K562 (cell line): ENCODE measurements around the gene KCNMB1. TPM values are rescaled to one million over a fixed set of nuclear protein-coding genes. Genes with fewer than 3 reads are reported as not detected.
A peak's percentile ranks its signal among the peaks of the same experiment; 100 is the strongest.

Experiments used
- ATAC-seq: fragments of 200-7000 bp; cut with Tn5 transposase; 3 replicates; pipeline ENCODE4 v1.9.1; 2020; ENCODE audit warnings: moderate library complexity
- BruUV-seq: library from RNA; stranded (reverse); fragments of 400-500 nt; replicated peaks from 2 replicates; lab custom pipeline; 2021; lab: Mats Ljungman, UMichigan
- CTCF ChIA-PET: fragments of 300-600 bp; formaldehyde crosslinking; extraction: SDS; loops from one replicate; lab custom pipeline; 2021; ENCODE audit warnings: low intra/inter-chr PET ratio; lab: Yijun Ruan, JAX
- POLR2A ChIA-PET: fragments of 300-600, 350-650 bp; sonication (Branson Sonifier 250); formaldehyde crosslinking; extraction: SDS; loops from one replicate; lab custom pipeline; 2021; ENCODE audit warnings: antibody characterized with exemption, inconsistent platforms; lab: Yijun Ruan, JAX
- DNase-seq, 4 experiments: peaks; one replicate each; pipeline versions ENCODE4 v3.0.0 to v3.0.0-alpha.2; 2011 to 2018; ENCODE audit warnings: low spot score in 3 of 4, mixed read lengths in 3 of 4; ENCODE audit errors: extremely low read depth in 1 of 4
- FAIRE-seq: peaks from 2 replicates; lab custom pipeline; 2011; peaks lifted over from hg19 to GRCh38; lab: Jason Lieb, UNC
- H2AFZ ChIP-seq: 2 replicates; pipeline ENCODE4 v1.6.0; 2011; ENCODE audit warnings: low read depth, low read length, control low read depth, inconsistent platforms
- H3K27ac ChIP-seq: fragments of 200-600 bp; 3 replicates; pipeline ENCODE4 v1.8.0; 2011; ENCODE audit warnings: low read depth, mild to moderate bottlenecking, control low read depth, inconsistent platforms, low read length, moderate library complexity, mixed read lengths; ENCODE audit errors: extremely low read depth
- H3K27me3 ChIP-seq, 2 experiments: fragments of 300-600 bp in 1 of 2; 2 replicates in 1 of 2; 3 replicates in 1 of 2; pipeline versions ENCODE4 v1.6.0 to v1.8.0; 2011; ENCODE audit warnings: inconsistent platforms in 2 of 2, low read length in 2 of 2, mild to moderate bottlenecking in 1 of 2, mixed read lengths in 1 of 2, moderate library complexity in 1 of 2; ENCODE audit not compliant: control insufficient read depth in 2 of 2, insufficient read depth in 2 of 2
- H3K36me3 ChIP-seq: fragments of 300-600 bp; 3 replicates; pipeline ENCODE4 v1.8.0; 2011; ENCODE audit warnings: mild to moderate bottlenecking, low read length, inconsistent platforms; ENCODE audit not compliant: control insufficient read depth, insufficient read depth
- H3K4me1 ChIP-seq, 2 experiments: fragments of 200-600 bp in 1 of 2; replicated peaks in 1 of 2; 2 replicates in 1 of 2; 3 replicates in 1 of 2; pipeline versions ENCODE4 v1.5.1 to v1.8.0; 2011; ENCODE audit warnings: inconsistent platforms in 2 of 2, low read length in 2 of 2, mild to moderate bottlenecking in 1 of 2, mixed read lengths in 1 of 2, moderate library complexity in 1 of 2; ENCODE audit not compliant: control insufficient read depth in 2 of 2, insufficient read depth in 2 of 2
- H3K4me2 ChIP-seq: 2 replicates; pipeline ENCODE4 v1.6.1; 2011; ENCODE audit warnings: low read length, control low read depth, inconsistent platforms, mixed read lengths; ENCODE audit not compliant: insufficient read depth
- H3K4me3 ChIP-seq: fragments of 200-600 bp; sonication (generic), shearing (Covaris generic); 2 replicates; pipeline ENCODE4 v1.5.1; 2016; ENCODE audit warnings: control low read depth, inconsistent platforms
- H3K79me2 ChIP-seq: fragments of 200-600 bp; 3 replicates; pipeline ENCODE4 v1.8.0; 2011; ENCODE audit warnings: low read length, inconsistent platforms; ENCODE audit not compliant: control insufficient read depth, insufficient read depth
- H3K9ac ChIP-seq, 2 experiments: 2 replicates each; pipeline versions ENCODE4 v1.6.0 to v1.6.1; 2011; ENCODE audit warnings: low read depth in 2 of 2, low read length in 2 of 2, control low read depth in 1 of 2, inconsistent platforms in 1 of 2, mild to moderate bottlenecking in 1 of 2, mixed read lengths in 1 of 2; ENCODE audit not compliant: insufficient read depth in 1 of 2
- H3K9me1 ChIP-seq: one replicate; pipeline ENCODE4 v1.6.0; 2011; ENCODE audit warnings: inconsistent platforms, mild to moderate bottlenecking, low read length, moderate library complexity; ENCODE audit not compliant: control insufficient read depth, insufficient read depth
- H3K9me3 ChIP-seq: replicated peaks from 2 replicates; pipeline ENCODE4 v1.5.1; 2011; ENCODE audit warnings: low read depth, low read length, inconsistent platforms; ENCODE audit not compliant: control insufficient read depth, insufficient read depth
- H4K20me1 ChIP-seq: replicated peaks from 2 replicates; pipeline ENCODE4 v1.6.1; 2011; ENCODE audit warnings: low read length, inconsistent platforms, mixed read lengths; ENCODE audit not compliant: control insufficient read depth, insufficient read depth
- CEBPB ChIP-seq: fragments of 450-650 bp; IDR thresholded peaks from 2 replicates; pipeline ENCODE4 v1.6.1; 2016; ENCODE audit warnings: missing genetic modification characterization, missing compliant biosample characterization
- CEBPG ChIP-seq, 3 experiments: fragments of 200-800 bp in 1 of 3; sonication (Bioruptor generic) in 1 of 3; sonication (generic) in 1 of 3; formaldehyde crosslinking in 1 of 3; IDR thresholded peaks in 2 of 3; conservative IDR thresholded peaks in 1 of 3; 2 replicates each; pipeline versions ENCODE4 v1.6.1 to v1.8.0; 2016 to 2022; ENCODE audit warnings: missing compliant biosample characterization in 2 of 3, missing genetic modification characterization in 2 of 3, mild to moderate bottlenecking in 1 of 3, missing genetic modification reagents in 1 of 3
- DIDO1 ChIP-seq: fragments of 450-650 bp; IDR thresholded peaks from 2 replicates; pipeline ENCODE4 v1.6.1; 2016; ENCODE audit warnings: low read depth, missing biosample characterization, missing genetic modification characterization
- MLX ChIP-seq, 2 experiments: fragments of 450-650 bp in 1 of 2; sonication (generic) in 1 of 2; formaldehyde crosslinking; conservative IDR thresholded peaks; 2 replicates each; pipeline versions ENCODE4 v1.4.0 to v1.8.1; 2020 to 2022; ENCODE audit warnings: mild to moderate bottlenecking in 1 of 2, missing genetic modification reagents in 1 of 2
- MTA3 ChIP-seq: fragments of 450-650 bp; formaldehyde crosslinking; IDR thresholded peaks from 2 replicates; pipeline ENCODE4 v1.6.1; 2017; ENCODE audit warnings: mild to moderate bottlenecking, borderline replicate concordance
- SAP30 ChIP-seq: fragments of 200-600 bp; sonication (generic); IDR thresholded peaks from 2 replicates; pipeline ENCODE4 v1.6.1; 2012; ENCODE audit warnings: borderline replicate concordance, low read depth, mild to moderate bottlenecking, moderate library complexity, low read length, control low read depth, inconsistent platforms; ENCODE audit not compliant: insufficient read depth, poor library complexity, severe bottlenecking
- TGIF2 ChIP-seq: sonication (generic); formaldehyde crosslinking; IDR thresholded peaks from 2 replicates; pipeline ENCODE4 v1.8.1; 2022; ENCODE audit warnings: mild to moderate bottlenecking, missing genetic modification reagents, moderate library complexity
- ZKSCAN1 ChIP-seq: fragments of 150-350 bp; IDR thresholded peaks from 2 replicates; pipeline ENCODE4 v1.6.1; 2016; ENCODE audit warnings: low read depth, low read length
- ZNF717 ChIP-seq: fragments of 250-450 bp; sonication (Bioruptor Pico); IDR thresholded peaks from 2 replicates; pipeline ENCODE4 v1.5.0; 2021
- ZNF79 ChIP-seq: fragments of 250-450 bp; sonication (Bioruptor Pico); IDR thresholded peaks from 2 replicates; pipeline ENCODE4 v1.4.0; 2020; ENCODE audit warnings: low read depth, mild to moderate bottlenecking, moderate library complexity
- WGBS: fragments of 100-300 bp; shearing (Covaris generic); methylation state at CpG from one replicate; pipeline ENCODE4 v1.1.6; 2016; ENCODE audit warnings: low coverage, mixed read lengths; ENCODE audit not compliant: insufficient coverage; ENCODE audit errors: missing lambda C conversion rate; 5-methylcytosine and 5-hydroxymethylcytosine counted together
- in situ Hi-C: fragments of 300-500 bp; cut with MboI; formaldehyde crosslinking; loops from 4 replicates; pipeline ENCODE4 v1.15.0; 2018; ENCODE audit warnings: inconsistent platforms, mixed read lengths
- intact Hi-C: fragments of 100-400 bp; cut with micrococcal nuclease; formaldehyde crosslinking; loops from 2 replicates; pipeline ENCODE4 v1.14.2; 2022
- polyA plus RNA-seq, 8 experiments: library from polyadenylated mRNA; depleted of rRNA in 4 of 8; stranded (reverse) in 5 of 8; unstranded in 3 of 8; fragments of >200 nt; fragmentation: Nextera tagmentation in 2 of 8; fragmentation: Illumina TruSeq in 1 of 8; extraction: Ambion mirVana in 2 of 8; extraction: Trizol in 1 of 8; gene quantifications; 2 replicates each; pipeline versions ENCODE4 v1.2.1 to v1.2.3, GENCODE V29; 2011 to 2014; ENCODE audit warnings: inconsistent platforms in 1 of 8, missing spikeins in 1 of 8
- total RNA-seq, 7 experiments: library from RNA; depleted of rRNA in 6 of 7; stranded (reverse); fragments of >200 nt in 6 of 7; fragmentation: Illumina TruSeq in 2 of 7; extraction: Trizol in 2 of 7; gene quantifications; 2 replicates each; pipeline versions ENCODE4 v1.2.1 to v1.2.3, GENCODE V29; 2011 to 2021; ENCODE audit warnings: low replicate concordance in 1 of 7
- TF ChIP-seq, protein P1 (sequence below), 3 experiments: IDR thresholded peaks in 2 of 3; conservative IDR thresholded peaks in 1 of 3; 2 replicates each; pipeline ENCODE4 v1.5.1; 2011 to 2012; ENCODE audit warnings: low read length in 3 of 3, mild to moderate bottlenecking in 3 of 3, control low read depth in 2 of 3, improper control_type of control experiment in 1 of 3, inconsistent platforms in 1 of 3, low read depth in 1 of 3, mixed read lengths in 1 of 3, moderate library complexity in 1 of 3; ENCODE audit not compliant: insufficient read depth in 2 of 3
- TF ChIP-seq, protein P2 (sequence below): fragments of 450-650 bp; IDR thresholded peaks from 2 replicates; pipeline ENCODE4 v1.7.0; 2016; ENCODE audit warnings: borderline replicate concordance
- TF ChIP-seq, protein P3 (sequence below): IDR thresholded peaks from 2 replicates; pipeline ENCODE4 v1.6.1; 2016; ENCODE audit warnings: missing genetic modification characterization, missing compliant biosample characterization

Gene KCNMB1
- total and polyA plus RNA-seq, 9 of the 15 experiments (the other 6 are each of a cell fraction or from before 2014, with no cell fraction given): not detected

- TF ChIP-seq, protein P1, sequence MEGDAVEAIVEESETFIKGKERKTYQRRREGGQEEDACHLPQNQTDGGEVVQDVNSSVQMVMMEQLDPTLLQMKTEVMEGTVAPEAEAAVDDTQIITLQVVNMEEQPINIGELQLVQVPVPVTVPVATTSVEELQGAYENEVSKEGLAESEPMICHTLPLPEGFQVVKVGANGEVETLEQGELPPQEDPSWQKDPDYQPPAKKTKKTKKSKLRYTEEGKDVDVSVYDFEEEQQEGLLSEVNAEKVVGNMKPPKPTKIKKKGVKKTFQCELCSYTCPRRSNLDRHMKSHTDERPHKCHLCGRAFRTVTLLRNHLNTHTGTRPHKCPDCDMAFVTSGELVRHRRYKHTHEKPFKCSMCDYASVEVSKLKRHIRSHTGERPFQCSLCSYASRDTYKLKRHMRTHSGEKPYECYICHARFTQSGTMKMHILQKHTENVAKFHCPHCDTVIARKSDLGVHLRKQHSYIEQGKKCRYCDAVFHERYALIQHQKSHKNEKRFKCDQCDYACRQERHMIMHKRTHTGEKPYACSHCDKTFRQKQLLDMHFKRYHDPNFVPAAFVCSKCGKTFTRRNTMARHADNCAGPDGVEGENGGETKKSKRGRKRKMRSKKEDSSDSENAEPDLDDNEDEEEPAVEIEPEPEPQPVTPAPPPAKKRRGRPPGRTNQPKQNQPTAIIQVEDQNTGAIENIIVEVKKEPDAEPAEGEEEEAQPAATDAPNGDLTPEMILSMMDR (IDR thresholded peaks at IDR 0.05 in 2 of 3, conservative IDR thresholded peaks at IDR 0.05 in 1 of 3; ENCODE audit: insufficient read depth in 2 of 3, low read depth in 1 of 3, low read length in 3 of 3): peak in 1 of 3 experiments; percentile 31; a peak in 2 of 6 replicates
- TF ChIP-seq CEBPG (CRISPR knock-in tag; IDR thresholded peaks at IDR 0.05) (no peak), CEBPG (tag; conservative IDR thresholded peaks at IDR 0.05 in 1 of 2, IDR thresholded peaks at IDR 0.05 in 1 of 2) (no peak), MTA3 (no peak)
Measured at GRCh38 chr5:170348137-170348633, 41.0 kb downstream of the KCNMB1 start (continued).

DNA sequence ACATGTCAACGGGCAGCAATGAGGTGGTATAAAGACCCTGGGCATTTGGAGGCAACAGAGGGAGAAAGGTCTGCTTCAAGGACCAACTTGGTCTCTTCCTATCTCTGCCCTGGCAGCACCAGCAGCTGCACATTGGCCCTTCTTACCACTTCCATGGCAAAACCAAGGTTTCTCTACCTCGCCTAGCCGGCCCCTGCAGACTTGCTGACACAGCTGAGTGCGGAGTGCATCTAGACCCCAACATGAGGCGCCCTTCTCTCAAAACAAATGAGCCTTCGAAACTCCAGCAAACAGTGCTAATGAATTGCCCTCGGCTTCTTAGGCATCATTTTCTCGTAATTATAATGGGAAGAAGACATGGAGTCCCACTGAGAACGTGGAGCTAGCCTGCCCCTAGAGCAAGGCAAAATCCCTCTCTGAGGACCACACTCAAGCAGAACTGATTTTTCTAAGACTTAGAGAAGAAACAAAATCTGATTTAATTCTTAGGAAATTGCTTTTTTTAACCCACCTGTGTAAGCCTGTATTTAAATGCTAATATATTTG lies 42.1 kb downstream of the KCNMB1 start:
- Histone ChIP-seq H4K20me1 (no peaks in the 10 kb centered on the region; the same call in 1 of the 2 replicates), H3K27ac (no peak overlapping the region), H3K79me2 (no peaks in the 10 kb centered on the region), H3K36me3 (no peaks in the 10 kb centered on the region), H3K9me3 (0 out of 2 replicates have a peak, but pooled peaks cover 2% of the 10 kb centered on the region), H3K4me2 (no peak overlapping the region), H3K4me1 (no peaks in the 10 kb centered on the region), H3K9ac (no peak overlapping the region), H2AFZ (no peak overlapping the region), H3K9me1 (no peaks in the 10 kb centered on the region), H3K27me3 (peaks cover 6 to 37% of the 10 kb centered on the region in 2 experiments; a peak in 4 of 5 replicates), H3K4me3 (no peak overlapping the region)
- BruUV-seq: no TSS peak
- ChIA-PET POLR2A (no interaction called here), CTCF (interaction anchor here (0.6 to 1.1 kb wide), 2 partner anchors 121 to 247 kb away, joined by 3 to 4 read pairs; no protein-coding TSS in a partner anchor)
- DNase-seq (no peak), FAIRE-seq (no peak), ATAC-seq (no peak)
- intact Hi-C loops (loop anchor here (5.0 kb wide), 1 partner anchor 75 kb away; no protein-coding TSS in a partner anchor), in situ Hi-C loops (no loop called here)
- WGBS: 2% methylated on average over 9 of the region's 9 CpGs
- TF ChIP-seq ZNF79 (CRISPR knock-in tag) (no peak), ZKSCAN1 (no peak), CEBPB (no peak), TGIF2 (no peak), SAP30 (no peak), DIDO1 (no peak), ZNF717 (CRISPR knock-in tag) (no peak), MLX (CRISPR knock-in tag; conservative IDR thresholded peaks at IDR 0.05) (no peak)
- TF ChIP-seq, protein P2, sequence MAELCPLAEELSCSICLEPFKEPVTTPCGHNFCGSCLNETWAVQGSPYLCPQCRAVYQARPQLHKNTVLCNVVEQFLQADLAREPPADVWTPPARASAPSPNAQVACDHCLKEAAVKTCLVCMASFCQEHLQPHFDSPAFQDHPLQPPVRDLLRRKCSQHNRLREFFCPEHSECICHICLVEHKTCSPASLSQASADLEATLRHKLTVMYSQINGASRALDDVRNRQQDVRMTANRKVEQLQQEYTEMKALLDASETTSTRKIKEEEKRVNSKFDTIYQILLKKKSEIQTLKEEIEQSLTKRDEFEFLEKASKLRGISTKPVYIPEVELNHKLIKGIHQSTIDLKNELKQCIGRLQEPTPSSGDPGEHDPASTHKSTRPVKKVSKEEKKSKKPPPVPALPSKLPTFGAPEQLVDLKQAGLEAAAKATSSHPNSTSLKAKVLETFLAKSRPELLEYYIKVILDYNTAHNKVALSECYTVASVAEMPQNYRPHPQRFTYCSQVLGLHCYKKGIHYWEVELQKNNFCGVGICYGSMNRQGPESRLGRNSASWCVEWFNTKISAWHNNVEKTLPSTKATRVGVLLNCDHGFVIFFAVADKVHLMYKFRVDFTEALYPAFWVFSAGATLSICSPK: no peak
- TF ChIP-seq, protein P3, sequence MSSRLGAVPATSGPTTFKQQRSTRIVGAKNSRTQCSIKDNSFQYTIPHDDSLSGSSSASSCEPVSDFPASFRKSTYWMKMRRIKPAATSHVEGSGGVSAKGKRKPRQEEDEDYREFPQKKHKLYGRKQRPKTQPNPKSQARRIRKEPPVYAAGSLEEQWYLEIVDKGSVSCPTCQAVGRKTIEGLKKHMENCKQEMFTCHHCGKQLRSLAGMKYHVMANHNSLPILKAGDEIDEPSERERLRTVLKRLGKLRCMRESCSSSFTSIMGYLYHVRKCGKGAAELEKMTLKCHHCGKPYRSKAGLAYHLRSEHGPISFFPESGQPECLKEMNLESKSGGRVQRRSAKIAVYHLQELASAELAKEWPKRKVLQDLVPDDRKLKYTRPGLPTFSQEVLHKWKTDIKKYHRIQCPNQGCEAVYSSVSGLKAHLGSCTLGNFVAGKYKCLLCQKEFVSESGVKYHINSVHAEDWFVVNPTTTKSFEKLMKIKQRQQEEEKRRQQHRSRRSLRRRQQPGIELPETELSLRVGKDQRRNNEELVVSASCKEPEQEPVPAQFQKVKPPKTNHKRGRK (tag): no peak
